Right hindlimb (tissue), 1 donor: ENCODE results near the gene DDX1.
A peak's percentile ranks its signal among the peaks of the same experiment; 100 is the strongest.
"Not testable (repeated sequence)": the region's sequence is repeated elsewhere in the genome, so short reads cannot be mapped to it uniquely, and the experiment has no call there.

Experiments
- DNase-seq: peaks from one replicate; pipeline ENCODE4 v3.0.0-alpha.2; 2018

DDX1 gene

DNA sequence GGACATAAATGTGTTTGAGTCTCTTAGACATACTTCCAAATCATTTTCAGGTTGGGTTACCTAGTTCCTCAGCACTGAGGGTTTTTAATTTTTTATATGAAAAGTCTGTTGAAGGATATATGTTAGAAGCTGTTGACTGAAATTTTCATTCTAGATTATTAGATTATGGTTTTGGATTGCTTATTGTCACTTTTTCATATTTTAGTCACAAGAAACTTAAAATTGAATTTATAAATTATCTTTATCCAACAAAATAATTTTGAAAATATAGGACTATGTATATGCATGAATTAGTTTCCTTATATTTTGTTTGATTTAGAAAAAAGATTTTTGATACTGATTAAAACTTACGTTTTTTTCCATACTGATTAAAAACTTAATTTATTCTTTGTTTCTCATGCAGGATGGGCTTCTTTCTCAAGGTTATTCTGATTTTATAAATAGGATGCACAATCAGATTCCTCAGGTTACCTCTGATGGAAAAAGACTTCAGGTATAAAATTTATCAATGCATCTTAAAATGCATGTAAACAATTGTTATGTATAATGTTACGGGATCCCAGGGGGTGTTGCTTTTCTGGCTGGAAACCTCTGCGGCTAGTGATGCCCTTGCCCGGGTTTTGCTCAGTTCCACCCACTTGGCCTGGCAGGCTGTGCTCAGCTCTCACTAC, 26.2 kb downstream of the DDX1 start:
- no peak for DNase-seq

DNA sequence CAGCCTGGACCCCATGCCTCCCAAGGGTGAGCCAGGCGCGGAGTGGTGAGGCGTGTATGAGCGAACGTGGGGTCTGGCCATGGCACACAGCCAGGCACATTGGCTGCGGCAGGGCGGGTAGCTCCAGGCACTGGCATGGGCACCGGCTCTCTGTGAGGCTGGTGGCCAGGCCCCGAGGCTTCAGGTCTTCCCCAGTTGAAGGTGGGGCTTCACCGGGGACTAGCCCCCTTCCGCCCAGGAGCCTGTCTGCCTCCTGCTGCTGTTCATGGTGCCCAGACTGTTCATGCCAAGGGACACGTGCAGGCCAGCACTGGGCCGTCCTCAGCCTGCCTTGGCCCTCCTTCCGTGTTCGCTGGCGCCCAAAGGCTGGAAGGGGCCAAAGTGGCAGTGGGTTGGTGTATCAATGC, 26.8 kb downstream of the DDX1 start:
- DNase-seq = no peak

DNA sequence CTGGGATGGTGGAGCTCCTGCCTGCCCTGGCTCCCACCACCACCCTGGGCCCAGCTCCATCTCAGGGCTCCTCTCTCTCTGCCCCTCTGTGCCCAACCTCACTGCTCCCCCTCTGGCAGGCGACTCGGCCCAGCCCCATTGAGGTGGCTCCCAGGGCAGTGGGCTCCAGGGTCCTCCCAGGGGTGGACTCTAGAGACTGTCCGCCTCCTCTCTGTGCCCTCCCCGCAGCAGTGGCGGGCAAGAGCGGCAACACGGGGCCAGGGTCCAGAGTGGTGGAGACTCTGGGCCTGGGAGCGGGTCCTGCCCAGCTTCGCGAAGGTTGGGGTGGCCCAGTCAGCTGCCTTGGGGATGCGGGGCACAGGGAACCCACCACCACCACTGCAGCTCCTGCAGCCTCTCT, 27.4 kb downstream of the DDX1 start:
- DNase-seq = no peak

DNA sequence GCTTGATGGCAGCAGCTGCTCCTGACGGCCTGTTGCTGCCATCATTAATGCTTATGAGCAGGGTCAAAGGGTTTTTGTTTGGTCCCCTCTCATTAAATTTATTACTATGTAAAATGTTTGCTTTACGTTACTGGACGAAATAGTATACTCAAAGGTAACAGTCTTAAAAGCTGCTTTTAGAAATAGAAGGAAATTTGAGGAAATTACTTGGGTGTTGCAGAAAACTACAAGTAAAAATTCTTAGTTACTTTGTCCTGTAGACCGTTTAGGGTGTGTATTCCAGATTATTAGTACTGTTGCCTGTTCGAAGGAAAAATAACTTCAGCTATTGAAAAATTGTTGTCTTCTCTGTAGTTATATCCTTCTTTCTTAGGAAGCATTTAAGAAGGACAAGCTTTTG, 27.8 kb downstream of the DDX1 start:
- DNase-seq = no peak

DNA sequence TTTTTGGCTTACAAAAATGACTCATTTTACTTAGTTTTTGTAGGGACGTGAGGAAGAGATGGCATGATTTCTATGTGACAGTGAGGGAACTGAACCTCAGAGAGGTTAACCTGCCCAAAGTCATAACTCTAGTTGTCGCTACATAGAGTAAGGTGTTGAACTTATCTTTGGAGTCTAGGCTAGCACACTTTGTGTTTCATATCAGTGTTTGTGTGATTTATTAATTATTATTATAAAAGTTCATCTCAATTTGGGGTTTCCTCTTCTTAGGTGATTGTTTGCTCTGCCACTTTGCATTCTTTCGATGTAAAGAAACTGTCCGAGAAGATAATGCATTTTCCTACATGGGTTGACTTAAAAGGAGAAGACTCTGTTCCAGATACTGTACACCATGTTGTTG, 28.3 kb downstream of the DDX1 start:
- no peak for DNase-seq

DNA sequence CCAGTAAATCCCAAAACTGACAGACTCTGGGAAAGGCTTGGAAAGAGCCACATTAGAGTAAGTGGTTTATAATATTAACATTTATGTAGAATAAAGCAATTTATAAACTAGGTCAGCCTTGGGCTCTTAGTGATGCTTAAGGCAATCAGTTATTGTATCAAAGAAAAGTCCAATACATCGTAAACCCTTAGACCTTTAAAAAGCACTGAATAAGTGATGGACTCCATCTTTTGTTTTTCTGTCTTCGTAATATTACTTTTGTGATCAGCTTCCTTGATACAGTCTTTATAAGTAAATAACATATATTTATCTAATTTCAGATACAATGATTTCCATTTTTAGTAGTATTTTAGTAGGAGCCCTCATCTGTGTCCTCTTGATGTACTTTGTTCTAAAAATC, 28.7 kb downstream of the DDX1 start:
- DNase-seq = no peak

DNA sequence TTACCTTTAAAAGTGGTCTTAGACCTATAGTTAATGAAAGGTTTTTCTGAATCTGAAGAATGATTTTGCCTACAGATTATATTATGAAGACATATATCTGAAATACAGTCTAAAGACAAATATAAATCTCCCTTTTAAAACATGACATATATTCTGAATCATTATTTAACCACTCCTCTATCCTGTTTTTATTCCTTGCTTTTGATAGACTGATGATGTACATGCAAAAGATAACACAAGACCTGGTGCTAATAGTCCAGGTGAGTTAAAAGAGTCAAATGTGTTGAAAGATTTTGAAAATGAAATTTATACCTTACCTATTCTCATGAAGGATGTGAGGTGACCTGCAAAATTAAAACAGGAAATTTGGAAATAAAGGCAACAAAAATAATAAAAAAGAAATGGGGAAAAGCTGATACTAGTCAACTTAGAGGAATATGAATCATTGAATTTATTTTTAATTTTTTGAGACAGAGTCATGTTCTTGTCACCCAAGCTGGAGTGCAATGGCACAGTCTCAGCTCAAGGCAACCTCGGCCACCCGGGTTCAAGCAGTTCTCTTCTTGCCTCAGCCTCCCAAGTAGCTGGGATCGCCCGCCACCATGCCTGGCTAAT, 29.3 kb downstream of the DDX1 start:
- no peak for DNase-seq

DNA sequence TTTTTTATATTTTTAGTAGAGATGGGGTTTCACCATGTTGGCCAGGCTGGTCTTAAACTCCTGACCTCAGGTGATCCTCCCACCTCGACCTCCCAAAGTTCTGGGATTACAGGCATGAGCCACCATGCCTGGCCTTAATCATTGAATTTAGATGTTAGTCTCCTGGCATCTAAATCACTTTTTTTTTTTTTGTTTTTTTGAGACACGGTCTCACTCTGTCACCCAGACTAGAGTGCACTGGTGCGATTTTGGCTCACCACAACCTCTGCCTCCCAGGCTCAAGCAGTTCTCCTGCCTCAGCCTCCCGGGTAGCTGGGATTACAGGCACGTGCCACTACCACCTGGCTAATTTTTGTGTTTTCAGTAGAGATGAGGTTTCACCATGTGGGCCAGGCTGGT, 29.8 kb downstream of the DDX1 start:
- DNase-seq = not testable (repeated sequence)

DNA sequence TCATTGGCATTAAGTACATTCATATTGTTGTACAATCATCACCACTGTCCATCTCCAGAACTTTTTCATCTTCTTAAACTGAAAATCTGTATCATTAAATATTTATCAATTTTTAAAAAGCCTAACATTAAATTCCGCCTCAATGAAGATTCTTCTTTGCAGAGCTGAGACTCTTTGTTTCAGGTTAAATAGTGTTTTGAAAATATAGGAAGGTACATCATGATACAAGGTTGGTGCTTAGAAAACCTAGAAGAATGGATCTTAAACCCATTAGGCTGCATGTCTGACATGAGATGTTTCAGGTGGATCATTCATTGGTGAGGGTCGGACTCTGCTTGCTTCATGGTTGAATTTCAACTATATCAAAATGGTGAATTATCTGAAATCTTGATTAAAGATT, 30.5 kb downstream of the DDX1 start:
- no peak for DNase-seq

DNA sequence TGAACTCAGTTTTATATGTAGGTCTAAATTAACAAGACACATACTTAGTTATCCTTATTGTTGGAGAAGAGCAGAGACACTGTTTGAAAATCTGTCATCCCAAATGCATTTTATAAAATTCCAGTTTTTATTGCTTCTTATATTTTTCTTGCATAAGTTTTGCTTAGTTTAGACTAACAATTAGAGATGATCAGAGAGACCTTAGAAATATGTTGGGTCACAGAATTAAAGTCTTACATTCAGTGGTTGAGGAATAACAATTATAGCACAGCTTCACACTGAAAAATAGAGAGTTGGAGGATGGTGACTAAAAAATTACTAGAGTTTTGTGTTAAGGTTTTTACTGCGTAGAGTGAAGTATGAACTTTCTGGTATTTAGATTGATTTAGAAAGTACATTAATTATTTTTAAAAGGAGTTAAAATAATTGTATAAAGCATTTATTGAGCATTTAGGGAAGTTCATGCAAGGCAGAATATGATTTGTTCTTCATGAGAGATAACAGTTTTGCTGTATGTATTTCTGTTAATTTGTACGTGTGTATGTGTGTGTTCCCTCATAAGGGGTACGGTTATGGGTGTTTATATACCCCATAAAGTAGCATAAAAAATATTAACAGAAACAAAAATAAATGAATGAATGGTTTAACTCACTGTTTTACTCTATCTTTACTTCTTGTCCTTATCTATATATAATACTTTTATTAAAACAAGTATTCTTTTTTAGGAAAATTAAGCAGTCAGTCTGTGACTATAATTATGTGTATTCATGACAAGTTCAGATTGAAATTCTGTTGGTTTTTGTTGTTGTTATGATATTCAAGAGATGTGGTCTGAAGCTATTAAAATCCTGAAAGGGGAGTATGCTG, 31.2 kb downstream of the DDX1 start:
- no peak for DNase-seq

DNA sequence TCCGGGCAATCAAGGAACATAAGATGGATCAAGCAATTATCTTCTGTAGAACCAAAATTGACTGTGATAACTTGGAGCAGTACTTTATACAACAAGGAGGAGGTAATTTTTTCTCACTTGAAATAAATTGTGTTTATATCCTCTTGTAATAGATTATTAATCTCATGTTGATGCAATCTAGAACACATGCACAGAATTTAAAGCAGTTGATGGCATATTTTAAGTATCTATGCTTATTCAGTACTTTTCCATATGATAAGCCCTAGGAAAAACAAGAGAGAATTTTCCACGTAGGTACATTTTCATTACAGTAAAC, 31.8 kb downstream of the DDX1 start:
- no peak for DNase-seq

DNA sequence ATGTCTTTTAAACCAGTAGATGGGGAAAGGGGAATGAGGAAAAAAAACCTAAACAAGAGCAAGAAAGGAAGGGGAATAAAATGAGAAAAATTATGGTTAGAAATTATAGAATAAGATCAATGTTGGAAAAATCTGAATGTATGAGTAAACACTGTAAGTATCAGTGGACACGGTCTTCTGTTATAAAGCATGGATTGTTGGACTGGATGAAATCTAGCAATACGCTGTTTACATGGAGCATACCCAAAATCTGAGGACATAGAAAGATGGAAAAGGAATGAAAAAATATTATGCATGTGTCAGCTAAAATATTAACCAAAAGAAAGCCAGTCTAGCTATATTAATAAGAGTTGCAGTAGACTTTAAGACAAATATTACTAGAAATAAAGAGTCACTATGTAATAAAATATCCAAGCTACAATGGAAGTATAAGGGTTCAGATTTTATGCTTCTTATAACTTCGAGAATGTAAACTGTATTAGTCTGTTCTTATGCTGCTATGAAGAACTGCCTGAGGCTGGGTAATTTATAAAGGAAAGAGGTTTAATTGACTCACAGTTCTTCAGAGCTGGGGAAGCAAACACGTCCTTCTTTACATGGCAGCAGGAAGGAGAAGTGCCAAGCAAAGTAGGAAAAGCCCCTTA, 32.4 kb downstream of the DDX1 start:
- DNase-seq = no peak

DNA sequence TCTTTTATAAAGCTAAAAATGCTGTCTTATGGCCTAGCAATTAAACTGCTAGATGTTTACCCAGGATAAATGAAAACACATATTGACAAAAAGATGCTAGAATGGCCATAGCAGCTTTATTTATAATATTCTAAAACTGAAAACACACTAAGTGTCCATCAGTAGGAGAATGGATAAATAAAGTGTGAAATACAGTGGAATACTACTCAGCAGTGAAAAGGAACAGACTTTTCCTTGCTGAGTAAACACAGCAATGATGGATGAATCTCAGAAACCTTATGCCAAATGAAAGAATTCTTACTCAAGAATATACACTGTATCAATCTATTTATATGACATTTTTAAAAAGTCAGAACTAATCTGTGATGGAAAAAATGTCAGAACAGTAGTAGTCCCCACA, 33.2 kb downstream of the DDX1 start:
- no peak for DNase-seq

DNA sequence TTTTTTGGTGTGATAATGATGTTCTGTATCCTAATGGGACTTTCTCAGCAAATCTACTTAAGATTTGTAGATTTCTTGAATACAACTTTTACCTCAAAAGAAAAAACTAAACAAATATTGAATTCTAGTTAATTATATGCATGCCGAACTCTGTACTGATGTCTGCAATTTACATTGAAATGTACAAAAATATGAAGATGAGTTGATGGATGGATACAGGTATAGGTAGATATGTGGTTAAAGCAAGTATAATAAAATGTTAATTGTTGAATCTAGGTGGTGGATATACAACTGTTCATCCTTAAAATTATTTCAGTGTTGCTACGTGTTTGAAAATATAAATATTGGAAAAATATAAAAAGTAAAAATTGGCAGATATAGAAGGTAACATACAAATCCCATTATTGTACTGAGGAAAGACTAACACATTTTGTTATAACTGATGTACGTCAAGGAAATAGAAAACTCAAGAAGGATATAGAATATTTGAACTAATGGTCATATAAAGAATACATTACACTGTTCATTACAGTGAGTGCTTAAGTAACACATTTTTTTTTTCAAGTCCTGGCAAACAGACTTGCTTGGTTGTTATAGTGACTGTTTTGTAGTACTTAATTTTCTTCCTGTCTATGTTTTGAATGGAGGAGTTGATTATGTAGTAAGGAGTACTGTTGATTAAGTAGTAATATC, 33.8 kb downstream of the DDX1 start:
- no peak for DNase-seq

DNA sequence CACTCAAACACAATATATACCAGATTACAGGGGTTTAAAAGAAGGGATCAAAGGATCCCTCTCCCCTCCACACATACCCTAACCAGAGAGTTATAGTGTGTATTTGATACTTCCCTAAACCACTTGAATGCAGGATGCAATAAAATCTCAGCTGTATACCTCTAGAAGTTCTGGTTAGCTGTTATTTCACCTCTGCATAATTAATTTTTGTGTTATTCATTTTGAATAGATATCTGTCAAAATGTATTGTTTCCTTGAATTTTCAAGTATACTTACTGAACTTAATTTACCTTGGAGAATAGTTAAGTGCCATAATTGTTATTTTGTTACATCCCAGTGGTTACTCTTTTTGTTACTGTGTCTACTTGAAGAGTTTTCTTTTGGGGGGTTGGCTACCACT, 34.5 kb downstream of the DDX1 start:
- no peak for DNase-seq

DNA sequence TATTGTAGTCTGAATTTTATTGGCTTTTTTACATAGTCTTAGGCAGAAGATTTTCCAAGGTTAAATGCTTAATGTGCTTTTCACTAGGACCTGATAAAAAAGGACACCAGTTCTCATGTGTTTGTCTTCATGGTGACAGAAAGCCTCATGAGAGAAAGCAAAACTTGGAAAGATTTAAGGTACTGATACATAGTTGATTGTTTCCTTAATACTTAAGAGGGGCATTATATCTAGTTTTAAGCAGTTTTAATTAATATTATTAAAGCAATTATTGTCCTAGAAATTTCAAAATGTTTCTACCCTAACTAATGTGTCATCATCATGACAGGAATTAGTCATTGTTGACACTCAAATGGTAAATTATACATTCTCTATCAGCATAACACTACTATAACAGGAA, 35.3 kb downstream of the DDX1 start:
- DNase-seq = no peak

DNA sequence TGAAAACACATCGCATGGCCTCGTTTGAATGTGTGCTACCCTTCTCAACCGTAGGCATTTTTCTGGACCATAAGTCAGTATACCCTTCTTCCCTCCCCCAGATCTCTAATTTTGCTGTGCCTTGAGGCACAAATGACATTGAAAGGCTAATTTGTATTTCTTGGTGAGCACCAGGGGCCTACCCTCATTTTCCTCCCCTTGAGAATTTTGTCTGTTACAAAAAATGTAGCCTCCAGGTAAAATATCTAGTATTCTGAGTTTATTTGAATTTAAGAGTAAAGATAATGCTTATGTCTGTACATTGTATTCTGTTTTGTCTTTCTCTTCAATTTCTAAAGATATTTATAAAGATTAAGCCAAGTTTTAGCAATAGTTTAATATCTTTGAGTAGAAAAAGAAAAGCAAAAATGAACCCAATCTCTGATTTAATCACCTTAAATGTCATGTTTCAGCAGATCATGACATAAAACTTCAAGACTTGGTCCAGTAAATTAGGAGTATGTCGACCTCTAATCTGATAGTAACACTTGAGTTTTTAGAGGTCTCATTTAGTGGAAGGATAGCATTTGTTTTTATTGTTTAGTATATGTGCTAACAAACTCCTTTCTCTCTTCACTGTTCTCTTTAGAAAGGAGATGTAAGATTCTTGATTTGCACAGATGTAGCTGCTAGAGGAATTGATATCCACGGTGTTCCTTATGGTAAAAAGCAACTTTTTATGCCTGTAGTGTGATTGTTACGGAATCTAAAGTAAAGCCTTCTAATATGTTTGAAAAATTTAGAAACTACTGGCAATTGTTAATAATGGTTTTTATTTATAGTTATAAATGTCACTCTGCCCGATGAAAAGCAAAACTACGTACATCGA, 36.4 kb downstream of the DDX1 start:
- DNase-seq = no peak

DNA sequence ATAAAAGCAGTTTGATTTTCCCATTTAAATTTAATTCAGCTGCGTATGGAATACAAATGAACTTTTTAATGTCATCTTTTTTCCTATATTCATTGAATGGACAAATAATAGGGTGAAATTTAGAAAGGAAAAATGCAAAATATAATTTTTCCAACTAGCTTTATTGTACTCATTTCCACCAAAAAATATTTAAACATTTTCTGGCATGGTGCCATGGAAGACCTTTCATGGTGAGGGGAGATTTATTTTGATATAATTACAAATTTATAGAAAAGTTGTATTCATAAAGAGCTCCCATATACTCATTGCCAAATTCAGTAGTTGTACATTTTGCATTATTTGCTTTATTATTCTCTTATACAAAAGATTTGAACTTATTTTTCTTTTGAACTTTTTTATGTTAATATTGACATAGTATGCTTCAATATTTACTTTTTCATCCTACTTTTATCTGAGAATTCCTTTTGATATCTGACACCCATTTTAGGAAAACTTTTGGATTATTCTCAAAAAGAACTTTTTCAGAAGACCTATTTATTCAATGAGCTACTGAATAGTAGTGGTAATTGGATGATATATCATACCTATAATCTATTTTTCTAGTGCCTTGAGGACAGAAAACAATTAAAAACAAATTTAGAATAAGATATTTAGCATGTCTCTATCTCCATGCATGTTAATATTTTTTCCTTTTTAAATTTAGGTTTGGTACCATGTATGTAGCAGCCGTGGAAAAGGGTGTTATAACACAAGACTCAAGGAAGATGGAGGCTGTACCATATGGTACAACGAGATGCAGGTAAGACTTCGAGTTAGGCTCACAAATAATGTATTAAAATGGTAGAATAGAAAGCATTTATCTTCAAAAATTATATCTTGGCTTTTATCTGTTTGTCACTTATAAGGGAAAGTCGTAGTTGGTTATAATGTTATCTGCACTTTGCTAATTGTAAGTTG, 37.5 kb downstream of the DDX1 start:
- DNase-seq = no peak

DNA sequence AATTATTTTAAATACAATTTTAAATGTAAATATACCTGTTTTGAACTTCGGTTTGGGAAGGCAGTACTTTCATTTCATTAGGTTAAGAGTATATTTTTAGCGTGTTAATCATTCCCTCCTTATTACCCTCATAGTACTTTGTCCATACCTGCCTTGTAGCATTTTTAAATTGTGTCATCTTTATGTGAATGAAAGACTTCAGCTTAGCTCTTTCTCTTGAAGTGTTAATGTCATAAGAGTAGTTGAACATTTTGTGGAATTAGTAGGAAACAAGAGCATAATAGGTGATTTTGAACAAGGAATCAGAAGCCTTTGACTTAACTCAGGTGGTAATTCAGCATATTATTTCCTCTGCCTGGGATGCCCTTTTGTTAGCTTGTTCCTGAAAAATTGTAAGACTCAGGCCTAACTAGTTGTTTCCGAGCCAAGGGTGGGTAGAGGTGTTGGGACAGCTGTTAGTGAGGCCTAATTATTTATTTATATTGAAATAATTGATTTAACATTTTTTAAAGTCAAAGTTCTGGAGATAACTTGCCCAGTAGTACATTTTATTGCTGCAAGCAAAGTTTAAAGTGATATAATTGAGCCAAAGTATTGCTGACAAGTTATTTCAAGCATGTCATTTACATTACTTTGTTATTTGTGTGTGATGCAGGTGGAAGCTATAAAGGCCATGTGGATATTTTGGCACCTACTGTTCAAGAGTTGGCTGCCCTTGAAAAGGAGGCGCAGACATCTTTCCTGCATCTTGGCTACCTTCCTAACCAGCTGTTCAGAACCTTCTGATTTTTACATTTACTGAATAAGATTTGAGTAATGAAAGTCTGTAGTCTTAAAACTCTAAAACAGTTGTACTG, 38.7 kb downstream of the DDX1 start:
- peak; percentile 69 for DNase-seq
